HCT116 (cell line): ENCODE measurements around the gene ITM2C. TPM values are rescaled to one million over a fixed set of nuclear protein-coding genes. Genes with fewer than 3 reads are reported as not detected.

ENCODE experiments used
- ATAC-seq: fragments of 200-7000 bp; cut with Tn5 transposase; 2 replicates; pipeline ENCODE4 v1.9.1; 2020; ENCODE audit warnings: mild to moderate bottlenecking, moderate library complexity
- BruUV-seq: library from RNA; stranded (reverse); fragments of 400-500 nt; replicated peaks from 2 replicates; lab custom pipeline; 2021; lab: Mats Ljungman, UMichigan
- CTCF ChIA-PET: fragments of 300-600 bp; sonication (Branson Sonifier 250); formaldehyde crosslinking; loops from one replicate; lab custom pipeline; 2021; ENCODE audit warnings: antibody characterized with exemption; lab: Charles Lee
- POLR2A ChIA-PET: fragments of 300-600, 350-600 bp; sonication (Branson Sonifier 250); formaldehyde crosslinking; loops from one replicate; lab custom pipeline; 2021; ENCODE audit warnings: antibody characterized with exemption; lab: Charles Lee
- RAD21 ChIA-PET, 2 experiments: fragments of 300-600 bp; sonication (Branson Sonifier 250); formaldehyde crosslinking; loops; one replicate each; lab custom pipeline; 2023; ENCODE audit warnings: low total read pairs in 2 of 2; ENCODE audit not compliant: uncharacterized antibody in 2 of 2, unreplicated experiment in 2 of 2, low non-redundant PET in 1 of 2; lab: Charles Lee
- DNase-seq: peaks from one replicate; pipeline ENCODE4 v3.0.0-alpha.2; 2010; ENCODE audit warnings: low read depth, low spot score
- H2AFZ ChIP-seq: fragments of 200-600 bp; shearing (Covaris generic), sonication (generic); 2 replicates; pipeline ENCODE4 v1.6.1; 2017; ENCODE audit warnings: low read depth, mixed run types, mixed read lengths, antibody characterized with exemption, low read length; ENCODE audit not compliant: poor library complexity, severe bottlenecking
- H3K27ac ChIP-seq: 2 replicates; pipeline ENCODE4 v1.5.1; 2012; ENCODE audit warnings: low read depth, low read length
- H3K27me3 ChIP-seq: fragments of 200-600 bp; sonication (generic); 2 replicates; pipeline ENCODE4 v1.6.1; 2016; ENCODE audit warnings: mixed run types, low read length, mixed read lengths; ENCODE audit not compliant: insufficient read depth
- H3K36me3 ChIP-seq, 2 experiments: fragments of 200-500 bp in 1 of 2; fragments of 200-600 bp in 1 of 2; sonication (Bioruptor generic) in 1 of 2; sonication (generic) in 1 of 2; 2 replicates each; pipeline versions ENCODE4 v1.5.1 to v1.6.1; 2014 to 2016; ENCODE audit warnings: low read length in 2 of 2, inconsistent platforms in 1 of 2, mixed read lengths in 1 of 2, mixed run types in 1 of 2; ENCODE audit not compliant: insufficient read depth in 2 of 2, control insufficient read depth in 1 of 2
- H3K4me1 ChIP-seq, 2 experiments: fragments of 200-600 bp in 1 of 2; sonication (generic) in 1 of 2; 2 replicates each; pipeline versions ENCODE4 v1.5.1 to v1.6.1; 2012 to 2017; ENCODE audit warnings: low read length in 2 of 2, inconsistent platforms in 1 of 2, mild to moderate bottlenecking in 1 of 2, mixed read lengths in 1 of 2, mixed run types in 1 of 2, moderate library complexity in 1 of 2; ENCODE audit not compliant: insufficient read depth in 2 of 2, control insufficient read depth in 1 of 2
- H3K4me2 ChIP-seq: fragments of 200-600 bp; sonication (generic); 2 replicates; pipeline ENCODE4 v1.6.1; 2017; ENCODE audit warnings: mixed run types, low read length, mixed read lengths
- H3K4me3 ChIP-seq, 2 experiments: fragments of 200-600 bp in 1 of 2; sonication (generic) in 1 of 2; replicated peaks in 1 of 2; 2 replicates each; pipeline ENCODE4 v1.5.1; 2011 to 2016; ENCODE audit warnings: low read length in 2 of 2, control low read depth in 1 of 2, low read depth in 1 of 2, mild to moderate bottlenecking in 1 of 2, mixed read lengths in 1 of 2, mixed run types in 1 of 2
- H3K79me2 ChIP-seq: fragments of 200-600 bp; sonication (generic); 2 replicates; pipeline ENCODE4 v1.6.1; 2017; ENCODE audit warnings: mild to moderate bottlenecking, mixed run types, low read length, moderate library complexity, mixed read lengths; ENCODE audit not compliant: insufficient read depth
- H3K9ac ChIP-seq: fragments of 200-600 bp; sonication (generic); 2 replicates; pipeline ENCODE4 v1.6.1; 2016; ENCODE audit warnings: low read length, mixed read lengths
- H3K9me2 ChIP-seq: fragments of 200-600 bp; sonication (generic), shearing (Covaris generic); 2 replicates; pipeline ENCODE4 v1.6.1; 2017; ENCODE audit warnings: mixed run types, mild to moderate bottlenecking, moderate library complexity; ENCODE audit not compliant: insufficient read depth
- H3K9me3 ChIP-seq, 2 experiments: fragments of 200-500 bp in 1 of 2; fragments of 200-600 bp in 1 of 2; sonication (Bioruptor generic) in 1 of 2; sonication (generic) in 1 of 2; 2 replicates each; pipeline ENCODE4 v1.6.1; 2014 to 2017; ENCODE audit warnings: low read length in 2 of 2, mixed read lengths in 2 of 2, inconsistent platforms in 1 of 2, low read depth in 1 of 2, mild to moderate bottlenecking in 1 of 2, mixed run types in 1 of 2, moderate library complexity in 1 of 2; ENCODE audit not compliant: control insufficient read depth in 1 of 2, insufficient read depth in 1 of 2
- H4K20me1 ChIP-seq: fragments of 200-600 bp; sonication (generic), shearing (Covaris generic); 2 replicates; pipeline ENCODE4 v1.6.1; 2017; ENCODE audit warnings: mixed run types, mild to moderate bottlenecking, moderate library complexity; ENCODE audit not compliant: insufficient read depth
- ATF3 ChIP-seq: IDR thresholded peaks from 2 replicates; pipeline ENCODE4 v1.6.1; 2012
- CBX3 ChIP-seq: IDR thresholded peaks from 2 replicates; pipeline ENCODE4 v1.6.1; 2012; ENCODE audit warnings: low read depth
- CTCF ChIP-seq, 3 experiments: fragments of 200-600 bp in 1 of 3; sonication (generic) in 1 of 3; IDR thresholded peaks in 2 of 3; conservative IDR thresholded peaks in 1 of 3; 2 replicates each; pipeline ENCODE4 v1.5.1; 2012 to 2017; ENCODE audit warnings: low read depth in 2 of 3, low read length in 2 of 3, antibody characterized with exemption in 1 of 3, borderline replicate concordance in 1 of 3, control low read depth in 1 of 3, mild to moderate bottlenecking in 1 of 3, mixed read lengths in 1 of 3, mixed run types in 1 of 3, moderate library complexity in 1 of 3; ENCODE audit not compliant: insufficient read depth in 1 of 3
- EGR1 ChIP-seq: IDR thresholded peaks from 2 replicates; pipeline ENCODE4 v1.6.1; 2012; ENCODE audit warnings: low read depth
- ELF1 ChIP-seq: IDR thresholded peaks from 2 replicates; pipeline ENCODE4 v1.6.1; 2012; ENCODE audit warnings: low read depth, borderline replicate concordance
- EZH2 ChIP-seq: fragments of 200-600 bp; sonication (generic); IDR thresholded peaks from 2 replicates; pipeline ENCODE4 v1.6.1; 2017; ENCODE audit warnings: antibody characterized with exemption, mixed run types
- EZH2phosphoT487 ChIP-seq: fragments of 200-600 bp; IDR thresholded peaks from 2 replicates; pipeline ENCODE4 v1.6.1; 2018; ENCODE audit warnings: antibody characterized with exemption, borderline replicate concordance
- FOSL1 ChIP-seq: IDR thresholded peaks from 2 replicates; pipeline ENCODE4 v1.6.1; 2012; ENCODE audit warnings: low read depth
- JUND ChIP-seq: IDR thresholded peaks from 2 replicates; pipeline ENCODE4 v1.6.1; 2012
- MAX ChIP-seq: IDR thresholded peaks from 2 replicates; pipeline ENCODE4 v1.6.1; 2012
- POLR2A ChIP-seq: IDR thresholded peaks from 2 replicates; pipeline ENCODE4 v1.7.0; 2011; ENCODE audit warnings: borderline replicate concordance; ENCODE audit not compliant: insufficient read depth, insufficient read length; ENCODE audit errors: extremely low read depth
- POLR2AphosphoS5 ChIP-seq: IDR thresholded peaks from 2 replicates; pipeline ENCODE4 v1.6.1; 2011; ENCODE audit warnings: mild to moderate bottlenecking, low read depth, low read length, moderate library complexity
- RAD21 ChIP-seq: IDR thresholded peaks from 2 replicates; pipeline ENCODE4 v1.6.1; 2012; ENCODE audit warnings: low read depth, mild to moderate bottlenecking
- REST ChIP-seq: IDR thresholded peaks from 2 replicates; pipeline ENCODE4 v1.6.1; 2012; ENCODE audit warnings: low read depth
- SRF ChIP-seq: IDR thresholded peaks from 2 replicates; pipeline ENCODE4 v1.6.1; 2012; ENCODE audit warnings: low read depth
- TCF7L2 ChIP-seq: IDR thresholded peaks from 2 replicates; pipeline ENCODE4 v1.7.0; 2011; ENCODE audit warnings: borderline replicate concordance, inconsistent platforms; ENCODE audit not compliant: insufficient read depth, insufficient read length; ENCODE audit errors: extremely low read depth
- YY1 ChIP-seq: IDR thresholded peaks from 2 replicates; pipeline ENCODE4 v1.6.1; 2011; ENCODE audit warnings: low read length, low read depth, moderate library complexity, mild to moderate bottlenecking; ENCODE audit not compliant: insufficient replicate concordance; ENCODE audit errors: extremely low read depth
- ZFX ChIP-seq: fragments of 450-650 bp; IDR thresholded peaks from 2 replicates; pipeline ENCODE4 v1.6.1; 2017
- ZNF274 ChIP-seq: fragments of 200-500 bp; sonication (Bioruptor generic); IDR thresholded peaks from 2 replicates; pipeline ENCODE4 v1.6.1; 2014; ENCODE audit warnings: mild to moderate bottlenecking, low read depth, low read length, inconsistent platforms
- intact Hi-C: fragments of 100-400 bp; cut with micrococcal nuclease; formaldehyde crosslinking; loops from 2 replicates; pipeline ENCODE4 v1.10.0; 2022
- total RNA-seq: library from RNA; stranded (reverse); gene quantifications from one replicate; pipeline ENCODE4 v1.2.1, GENCODE V29; 2021; ENCODE audit not compliant: unreplicated experiment

The ITM2C gene
- total RNA-seq, 1 experiment from 2014 or later = 117 TPM

GRCh38 chr2:230870544-230871360 is 6.0 kb downstream of the ITM2C start:
- Histone ChIP-seq H4K20me1 (no peaks in the 10 kb centered on the region), H3K27ac (no peak overlapping the region), H3K9ac (no peak overlapping the region), H2AFZ (no peak overlapping the region), H3K9me2 (no peaks in the 10 kb centered on the region), H3K9me3 (no peaks in the 10 kb centered on the region), H3K4me2 (no peak overlapping the region), H3K36me3 (peaks cover 0 to 6% of the 10 kb centered on the region in 2 experiments; a peak in 1 of 4 replicates), H3K4me3 (no peak overlapping the region), H3K4me1 (peaks cover 14 to 17% of the 10 kb centered on the region in 2 experiments), H3K79me2 (no peaks in the 10 kb centered on the region), H3K27me3 (no peaks in the 10 kb centered on the region)
- intact Hi-C loops = no loop called here
- BruUV-seq = no TSS peak
- ATAC-seq (no peak), DNase-seq (no peak)
- RAD21 ChIA-PET = no interaction called here
- TF ChIP-seq CBX3 (no peak), ATF3 (no peak), ZFX (no peak), MAX (no peak), CTCF (IDR thresholded peaks at IDR 0.05 in 2 of 3, conservative IDR thresholded peaks at IDR 0.05 in 1 of 3; ENCODE audit: borderline replicate concordance in 1 of 3, insufficient read depth in 1 of 3, low read depth in 2 of 3, low read length in 2 of 3) (no peak), YY1 (no peak), JUND (no peak), RAD21 (no peak), EZH2 (no peak), ZNF274 (no peak), REST (no peak), FOSL1 (no peak), ELF1 (no peak), TCF7L2 (no peak), SRF (no peak), POLR2AphosphoS5 (no peak), EGR1 (no peak), EZH2phosphoT487 (no peak), POLR2A (no peak)
- POLR2A ChIA-PET = no interaction called here
- CTCF ChIA-PET = no interaction called here
